GM12878 (cell line): Measurements from ENCODE around the gene GALNT18. TPM values are rescaled to one million over a fixed set of nuclear protein-coding genes. Genes with fewer than 3 reads are reported as not detected.

Experiments used
- CEBPZ ChIP-seq: fragments of 150-350 bp; IDR thresholded peaks from 2 replicates; pipeline ENCODE4 v1.6.1; 2016; ENCODE audit warnings: low read depth, low read length
- PKNOX1 ChIP-seq: fragments of 450-650 bp; IDR thresholded peaks from 2 replicates; pipeline ENCODE4 v1.6.1; 2016; ENCODE audit warnings: mild to moderate bottlenecking
- polyA plus RNA-seq, 11 experiments: library from polyadenylated mRNA; depleted of rRNA in 4 of 11; unstranded in 6 of 11; stranded (reverse) in 5 of 11; fragments of >200 nt; fragmentation: Nextera tagmentation in 4 of 11; fragmentation: Illumina TruSeq in 1 of 11; extraction: Ambion mirVana in 4 of 11; extraction: Trizol in 1 of 11; gene quantifications; 1 replicate in 1 of 11; 2 replicates in 10 of 11; pipeline versions ENCODE4 v1.2.1 to v1.2.3, GENCODE V29; 2011 to 2016; ENCODE audit warnings: inconsistent platforms in 2 of 11, missing spikeins in 2 of 11, low read depth in 1 of 11
- total RNA-seq, 4 experiments: library from RNA; depleted of rRNA in 3 of 4; stranded (reverse); fragments of >200 nt in 3 of 4; fragmentation: Illumina TruSeq in 1 of 4; extraction: Trizol in 1 of 4; gene quantifications; 2 replicates each; pipeline versions ENCODE4 v1.2.1 to v1.2.3, GENCODE V29; 2013 to 2021
- TF ChIP-seq, protein P1 (sequence below): fragments of 450-650 bp; IDR thresholded peaks from 2 replicates; pipeline ENCODE4 v1.6.1; 2016; ENCODE audit warnings: mild to moderate bottlenecking
- TF ChIP-seq, protein P2 (sequence below): IDR thresholded peaks from 2 replicates; pipeline ENCODE4 v1.6.1; 2012; ENCODE audit warnings: improper control_type of control experiment, low read depth, low read length; ENCODE audit not compliant: insufficient replicate concordance

GALNT18 gene
- total and polyA plus RNA-seq, 10 of the 15 experiments (the other 5 are each of a cell fraction or from before 2014, with no cell fraction given), result 1.2 to 14.2 (median 6.3) TPM

DNA sequence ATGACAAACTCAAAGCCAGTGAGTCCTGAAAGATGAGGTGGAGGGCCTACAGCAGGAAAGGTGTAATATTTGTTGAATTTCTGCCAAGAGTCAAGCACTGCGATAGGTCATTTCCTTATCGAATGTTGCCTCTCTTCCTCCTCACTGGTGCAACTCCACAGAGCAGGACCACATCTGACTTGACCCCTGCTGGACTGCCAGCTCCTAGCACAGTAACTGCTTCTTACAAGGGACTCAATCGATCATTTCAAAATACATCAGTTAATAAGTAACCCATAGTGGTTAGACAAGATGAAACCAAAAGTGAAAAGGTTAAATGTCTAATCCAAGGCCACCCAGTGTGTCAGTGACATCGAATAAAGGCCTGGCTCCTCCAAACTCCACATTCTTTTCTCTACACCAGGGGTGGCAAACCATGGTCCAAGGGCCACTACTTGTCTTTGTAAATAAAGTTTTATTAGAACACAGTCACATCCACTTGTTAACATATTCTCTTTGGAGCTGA, 170.3 kb downstream of the GALNT18 start (continued):
- TF ChIP-seq, protein P1, sequence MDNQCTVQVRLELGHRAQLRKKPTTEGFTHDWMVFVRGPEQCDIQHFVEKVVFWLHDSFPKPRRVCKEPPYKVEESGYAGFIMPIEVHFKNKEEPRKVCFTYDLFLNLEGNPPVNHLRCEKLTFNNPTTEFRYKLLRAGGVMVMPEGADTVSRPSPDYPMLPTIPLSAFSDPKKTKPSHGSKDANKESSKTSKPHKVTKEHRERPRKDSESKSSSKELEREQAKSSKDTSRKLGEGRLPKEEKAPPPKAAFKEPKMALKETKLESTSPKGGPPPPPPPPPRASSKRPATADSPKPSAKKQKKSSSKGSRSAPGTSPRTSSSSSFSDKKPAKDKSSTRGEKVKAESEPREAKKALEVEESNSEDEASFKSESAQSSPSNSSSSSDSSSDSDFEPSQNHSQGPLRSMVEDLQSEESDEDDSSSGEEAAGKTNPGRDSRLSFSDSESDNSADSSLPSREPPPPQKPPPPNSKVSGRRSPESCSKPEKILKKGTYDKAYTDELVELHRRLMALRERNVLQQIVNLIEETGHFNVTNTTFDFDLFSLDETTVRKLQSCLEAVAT, result no peak
- TF ChIP-seq PKNOX1, result peak; percentile 31; the same call in 1 of the 2 replicates
- TF ChIP-seq, protein P2, sequence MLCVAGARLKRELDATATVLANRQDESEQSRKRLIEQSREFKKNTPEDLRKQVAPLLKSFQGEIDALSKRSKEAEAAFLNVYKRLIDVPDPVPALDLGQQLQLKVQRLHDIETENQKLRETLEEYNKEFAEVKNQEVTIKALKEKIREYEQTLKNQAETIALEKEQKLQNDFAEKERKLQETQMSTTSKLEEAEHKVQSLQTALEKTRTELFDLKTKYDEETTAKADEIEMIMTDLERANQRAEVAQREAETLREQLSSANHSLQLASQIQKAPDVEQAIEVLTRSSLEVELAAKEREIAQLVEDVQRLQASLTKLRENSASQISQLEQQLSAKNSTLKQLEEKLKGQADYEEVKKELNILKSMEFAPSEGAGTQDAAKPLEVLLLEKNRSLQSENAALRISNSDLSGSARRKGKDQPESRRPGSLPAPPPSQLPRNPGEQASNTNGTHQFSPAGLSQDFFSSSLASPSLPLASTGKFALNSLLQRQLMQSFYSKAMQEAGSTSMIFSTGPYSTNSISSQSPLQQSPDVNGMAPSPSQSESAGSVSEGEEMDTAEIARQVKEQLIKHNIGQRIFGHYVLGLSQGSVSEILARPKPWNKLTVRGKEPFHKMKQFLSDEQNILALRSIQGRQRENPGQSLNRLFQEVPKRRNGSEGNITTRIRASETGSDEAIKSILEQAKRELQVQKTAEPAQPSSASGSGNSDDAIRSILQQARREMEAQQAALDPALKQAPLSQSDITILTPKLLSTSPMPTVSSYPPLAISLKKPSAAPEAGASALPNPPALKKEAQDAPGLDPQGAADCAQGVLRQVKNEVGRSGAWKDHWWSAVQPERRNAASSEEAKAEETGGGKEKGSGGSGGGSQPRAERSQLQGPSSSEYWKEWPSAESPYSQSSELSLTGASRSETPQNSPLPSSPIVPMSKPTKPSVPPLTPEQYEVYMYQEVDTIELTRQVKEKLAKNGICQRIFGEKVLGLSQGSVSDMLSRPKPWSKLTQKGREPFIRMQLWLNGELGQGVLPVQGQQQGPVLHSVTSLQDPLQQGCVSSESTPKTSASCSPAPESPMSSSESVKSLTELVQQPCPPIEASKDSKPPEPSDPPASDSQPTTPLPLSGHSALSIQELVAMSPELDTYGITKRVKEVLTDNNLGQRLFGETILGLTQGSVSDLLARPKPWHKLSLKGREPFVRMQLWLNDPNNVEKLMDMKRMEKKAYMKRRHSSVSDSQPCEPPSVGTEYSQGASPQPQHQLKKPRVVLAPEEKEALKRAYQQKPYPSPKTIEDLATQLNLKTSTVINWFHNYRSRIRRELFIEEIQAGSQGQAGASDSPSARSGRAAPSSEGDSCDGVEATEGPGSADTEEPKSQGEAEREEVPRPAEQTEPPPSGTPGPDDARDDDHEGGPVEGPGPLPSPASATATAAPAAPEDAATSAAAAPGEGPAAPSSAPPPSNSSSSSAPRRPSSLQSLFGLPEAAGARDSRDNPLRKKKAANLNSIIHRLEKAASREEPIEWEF, result peak; percentile 75
- TF ChIP-seq CEBPZ, result no peak
- TF ChIP-seq, all 136 proteins: peak for 7
